ENCODE measurements around the gene FOXN3.

- TF ChIP-seq CTCF (IDR thresholded peaks at IDR 0.05) (no peak), POLR2A (IDR thresholded peaks at IDR 0.05) (no peak)
Measured at GRCh38 chr14:89451229-89451628, 34.2 kb upstream of the FOXN3 start.
